ENCODE results near the gene TTC21B.
A peak's percentile ranks its signal among the peaks of the same experiment; 100 is the strongest.

The TTC21B gene

GRCh38 chr2:165827016-165827920 lies 126.3 kb downstream of the TTC21B start:
- no peak for DNase-seq
- no peak overlapping the region for H3K27ac ChIP-seq

GRCh38 chr2:165825041-165825440 lies 128.5 kb downstream of the TTC21B start:
- Histone ChIP-seq H3K36me3 (replicated peaks) (no peaks in the 10 kb centered on the region), H3K4me3 (ENCODE audit: low read depth, low read length) (no peak overlapping the region), H3K27me3 (replicated peaks) (no peaks in the 10 kb centered on the region), H3K27ac (no peak overlapping the region)
- DNase-seq = peak; percentile 68
- TF ChIP-seq CTCF (IDR thresholded peaks at IDR 0.05; ENCODE audit: low read depth, low read length, missing control alignments) = no peak
- in situ Hi-C loops (cut with HindIII; ENCODE audit: low pct_ligation_motif_present, low sequenced_read_pairs) = no loop called here

More at GRCh38 chr2:165827016-165827920, 126.3 kb downstream of the TTC21B start:
- in situ Hi-C loops (cut with HindIII; ENCODE audit: low pct_ligation_motif_present, low sequenced_read_pairs) = no loop called here
- TF ChIP-seq CTCF (IDR thresholded peaks at IDR 0.05; ENCODE audit: low read depth, low read length, missing control alignments) = no peak
- Histone ChIP-seq H3K36me3 (replicated peaks) (no peaks in the 10 kb centered on the region), H3K27me3 (replicated peaks) (no peaks in the 10 kb centered on the region), H3K4me3 (ENCODE audit: low read depth, low read length) (no peak overlapping the region)
